ENCODE results near the gene HIVEP3. TPM values are rescaled to one million over a fixed set of nuclear protein-coding genes. Genes with fewer than 3 reads are reported as not detected.

Gene HIVEP3
- polyA plus RNA-seq, 1 donor (not counting 4 experiments of a cell fraction or from before 2014, with no cell fraction given): 1.1 TPM

GRCh38 chr1:41933106-41933505 is 14.4 kb upstream of the HIVEP3 start:
- dilution Hi-C loops (cut with MboI; ENCODE audit: extremely low pct_ligation_motif_present, low sequenced_read_pairs): no loop called here

DNA sequence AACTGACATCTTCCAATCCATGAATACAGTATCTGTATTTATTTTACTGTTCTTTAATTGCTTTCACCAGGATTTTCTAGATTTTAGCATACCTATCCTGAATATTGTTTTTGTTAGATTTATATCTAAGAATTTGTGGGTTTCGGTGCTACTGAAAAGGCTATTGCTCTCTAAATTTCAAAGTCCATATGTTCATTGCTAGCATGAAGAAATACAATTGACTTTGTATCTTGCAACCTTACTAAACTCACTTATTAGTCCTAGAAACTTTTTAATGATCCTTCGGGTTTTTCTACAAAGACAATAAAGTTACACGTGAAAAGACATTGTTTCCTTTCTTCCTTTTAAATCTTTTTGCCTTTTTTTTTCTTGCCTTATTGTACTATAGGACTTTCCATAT is 12.9 kb upstream of the HIVEP3 start:
- H3K27ac ChIP-seq (ENCODE audit: control insufficient read depth, insufficient read depth, low read length): no peak overlapping the region
- no peak overlapping the region for H3K4me3 ChIP-seq (ENCODE audit: control insufficient read depth in 2 of 3, extremely low read depth in 1 of 3, insufficient read depth in 2 of 3, low read depth in 1 of 3, low read length in 3 of 3)
- peaks cover 6% of the 10 kb centered on the region for H3K4me1 ChIP-seq (ENCODE audit: control insufficient read depth, extremely low read depth, insufficient read depth, low read length)
- H3K9me1 ChIP-seq (ENCODE audit: control insufficient read depth, extremely low read depth, insufficient read depth, low read length): no peaks in the 10 kb centered on the region
- peaks cover 7% of the 10 kb centered on the region for H3K27me3 ChIP-seq (ENCODE audit: control insufficient read depth, extremely low read depth, insufficient read depth, low read length)
- no peaks in the 10 kb centered on the region for H4K20me1 ChIP-seq (ENCODE audit: control insufficient read depth, extremely low read depth, insufficient read depth, low read length)
- H2AFZ ChIP-seq (ENCODE audit: control insufficient read depth, low read length): no peak overlapping the region
- no peaks in the 10 kb centered on the region for H3K9me3 ChIP-seq (ENCODE audit: control insufficient read depth, low read depth, low read length)
- no peak for DNase-seq (ENCODE audit: low read depth, low spot score)
- H3K79me2 ChIP-seq (ENCODE audit: control insufficient read depth, insufficient read depth, low read length): no peaks in the 10 kb centered on the region
- dilution Hi-C loops (cut with MboI; ENCODE audit: extremely low pct_ligation_motif_present, low sequenced_read_pairs): no loop called here
- no peak overlapping the region for H3K4me2 ChIP-seq (ENCODE audit: control insufficient read depth, extremely low read depth, insufficient read depth, low read depth, low read length)
- no peaks in the 10 kb centered on the region for H3K36me3 ChIP-seq (ENCODE audit: control insufficient read depth in 2 of 2, extremely low read depth in 1 of 2, insufficient read depth in 2 of 2, low read length in 2 of 2)
- no peak overlapping the region for H3K9ac ChIP-seq (ENCODE audit: control insufficient read depth, extremely low read depth, insufficient read depth, low read length)
- TF ChIP-seq CTCF (optimal IDR thresholded peaks at IDR 0.05 in 1 of 3, IDR thresholded peaks at IDR 0.05 in 1 of 3, conservative IDR thresholded peaks at IDR 0.05 in 1 of 3; ENCODE audit: extremely low read depth in 1 of 3, insufficient read depth in 2 of 3, low read length in 3 of 3): no peak
- no peak for TF ChIP-seq EZH2 (IDR thresholded peaks at IDR 0.05; ENCODE audit: low read length)
- FAIRE-seq: no peak

More at GRCh38 chr1:41933106-41933505, 14.4 kb upstream of the HIVEP3 start:
- no peak for FAIRE-seq
- no peak overlapping the region for H3K27ac ChIP-seq (ENCODE audit: control insufficient read depth, insufficient read depth, low read length)
- no peak for DNase-seq (ENCODE audit: low read depth, low spot score)
- H2AFZ ChIP-seq (ENCODE audit: control insufficient read depth, low read length): no peak overlapping the region
- no peaks in the 10 kb centered on the region for H3K9me3 ChIP-seq (ENCODE audit: control insufficient read depth, low read depth, low read length)
- H3K4me2 ChIP-seq (ENCODE audit: control insufficient read depth, extremely low read depth, insufficient read depth, low read depth, low read length): no peak overlapping the region
- H3K4me3 ChIP-seq (ENCODE audit: control insufficient read depth in 2 of 3, extremely low read depth in 1 of 3, insufficient read depth in 2 of 3, low read depth in 1 of 3, low read length in 3 of 3): no peak overlapping the region
- no peaks in the 10 kb centered on the region for H4K20me1 ChIP-seq (ENCODE audit: control insufficient read depth, extremely low read depth, insufficient read depth, low read length)
- no peaks in the 10 kb centered on the region for H3K36me3 ChIP-seq (ENCODE audit: control insufficient read depth in 2 of 2, extremely low read depth in 1 of 2, insufficient read depth in 2 of 2, low read length in 2 of 2)
- H3K27me3 ChIP-seq (ENCODE audit: control insufficient read depth, extremely low read depth, insufficient read depth, low read length): peaks cover 4% of the 10 kb centered on the region
- H3K4me1 ChIP-seq (ENCODE audit: control insufficient read depth, extremely low read depth, insufficient read depth, low read length): peaks cover 6% of the 10 kb centered on the region
- no peaks in the 10 kb centered on the region for H3K79me2 ChIP-seq (ENCODE audit: control insufficient read depth, insufficient read depth, low read length)
- H3K9ac ChIP-seq (ENCODE audit: control insufficient read depth, extremely low read depth, insufficient read depth, low read length): no peak overlapping the region
- TF ChIP-seq CTCF (optimal IDR thresholded peaks at IDR 0.05 in 1 of 3, IDR thresholded peaks at IDR 0.05 in 1 of 3, conservative IDR thresholded peaks at IDR 0.05 in 1 of 3; ENCODE audit: extremely low read depth in 1 of 3, insufficient read depth in 2 of 3, low read length in 3 of 3) (no peak), EZH2 (IDR thresholded peaks at IDR 0.05; ENCODE audit: low read length) (no peak)
- no peaks in the 10 kb centered on the region for H3K9me1 ChIP-seq (ENCODE audit: control insufficient read depth, extremely low read depth, insufficient read depth, low read length)

Data from keratinocyte (primary cell).